Esophagus muscularis mucosa (tissue), 4 donors: ENCODE measurements around the gene LNPK. TPM values are rescaled to one million over a fixed set of nuclear protein-coding genes. Genes with fewer than 3 reads are reported as not detected.

Source experiments
- DNase-seq: peaks from one replicate; pipeline ENCODE4 v3.0.0-alpha.2; 2017; ENCODE audit errors: extremely low spot score
- H3K27ac ChIP-seq, 4 donors: fragments of 200-600 bp; sonication (generic); replicated peaks in 1 of 4; 1 replicate in 3 of 4; 2 replicates in 1 of 4; pipeline ENCODE4 v1.5.1; 2016 to 2019; ENCODE audit warnings: mild to moderate bottlenecking in 1 of 4
- H3K27me3 ChIP-seq, 4 donors: fragments of 200-600 bp; sonication (generic); one replicate each; pipeline versions ENCODE4 v1.5.1 to v1.6.0; 2016 to 2019
- H3K36me3 ChIP-seq, 4 donors: fragments of 200-600 bp; sonication (generic); one replicate each; pipeline ENCODE4 v1.5.1; 2016 to 2019
- H3K4me1 ChIP-seq, 4 donors: fragments of 200-600 bp; sonication (generic); one replicate each; pipeline ENCODE4 v1.5.1; 2016 to 2019
- H3K4me3 ChIP-seq, 4 donors: fragments of 200-600 bp; sonication (generic); 1 replicate in 2 of 4; 2 replicates in 2 of 4; pipeline ENCODE4 v1.5.1; 2016 to 2019; ENCODE audit warnings: mild to moderate bottlenecking in 4 of 4, moderate library complexity in 1 of 4
- H3K9me3 ChIP-seq, 4 donors: fragments of 200-600 bp; sonication (generic); 1 replicate in 3 of 4; 2 replicates in 1 of 4; pipeline ENCODE4 v1.5.1; 2016 to 2019
- CTCF ChIP-seq, 3 experiments: fragments of 200-600 bp in 2 of 3; fragments of 450-650 bp in 1 of 3; sonication (generic) in 2 of 3; IDR thresholded peaks; one replicate each; pipeline ENCODE4 v1.5.1; 2017 to 2019; ENCODE audit warnings: antibody characterized with exemption in 3 of 3, mild to moderate bottlenecking in 2 of 3, moderate library complexity in 1 of 3
- EP300 ChIP-seq: sonication (generic); formaldehyde crosslinking; IDR thresholded peaks from one replicate; pipeline ENCODE4 v1.6.1; 2017; ENCODE audit warnings: antibody characterized with exemption
- POLR2A ChIP-seq: fragments of 450-650 bp; IDR thresholded peaks from one replicate; pipeline ENCODE4 v1.6.1; 2017; ENCODE audit warnings: antibody characterized with exemption, moderate library complexity, mild to moderate bottlenecking, low read depth
- POLR2AphosphoS5 ChIP-seq, 2 donors: sonication (generic); formaldehyde crosslinking; IDR thresholded peaks; one replicate each; pipeline ENCODE4 v1.6.1; 2017; ENCODE audit warnings: antibody characterized with exemption in 2 of 2
- WGBS: methylation state at CpG from one replicate; pipeline ENCODE4 v1.1.5; 2018; 5-methylcytosine and 5-hydroxymethylcytosine counted together
- intact Hi-C: fragments of 100-400 bp; cut with DNase I; formaldehyde crosslinking; loops from one replicate; pipeline ENCODE4 v1.15.1; 2023
- total RNA-seq, 4 donors: library from RNA; depleted of rRNA; stranded (reverse); fragments of >200 nt; gene quantifications; one replicate each; pipeline versions ENCODE4 v1.1.0 to v1.2.1, GENCODE V29; 2016

LNPK gene
- total RNA-seq, 4 donors from 2014 or later: 9.4 to 15.8 (median 11.4) TPM

GRCh38 chr2:176025932-176026331 is 23.9 kb upstream of the LNPK start:
- 74% methylated on average over 4 of the region's 4 CpGs for WGBS
- intact Hi-C loops: no loop called here

DNA sequence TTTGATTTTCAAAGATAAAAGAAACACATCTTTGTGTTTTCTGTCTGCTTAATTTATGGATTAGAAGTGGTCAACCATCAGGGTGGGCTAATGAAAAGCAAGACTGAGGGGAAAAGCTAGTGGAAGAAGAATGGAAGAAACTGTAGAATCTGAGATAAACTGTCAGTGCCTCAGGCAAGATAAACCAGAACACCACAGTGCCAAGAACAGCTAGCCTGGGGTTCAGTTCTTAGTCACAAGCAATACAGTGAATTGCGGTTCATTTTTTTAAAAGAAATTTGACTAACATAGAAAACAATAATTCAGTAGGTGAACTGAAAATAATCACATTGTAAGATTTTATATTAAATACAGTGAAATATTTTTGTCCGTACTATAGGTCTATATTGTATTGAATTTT is 22.0 kb upstream of the LNPK start:
- H3K27me3 ChIP-seq: peaks cover 0 to 29% (median 2%) of the 10 kb centered on the region in 4 donors
- no peaks in the 10 kb centered on the region for H3K9me3 ChIP-seq
- DNase-seq: no peak
- no peaks in the 10 kb centered on the region for H3K36me3 ChIP-seq
- TF ChIP-seq POLR2A (no peak), EP300 (no peak), POLR2AphosphoS5 (IDR thresholded peaks at IDR 0.05) (no peak), CTCF (IDR thresholded peaks at IDR 0.05) (no peak)
- H3K27ac ChIP-seq: no peak overlapping the region
- no peak overlapping the region for H3K4me3 ChIP-seq
- 97% methylated on average over 2 of the region's 2 CpGs for WGBS
- no peaks in the 10 kb centered on the region for H3K4me1 ChIP-seq
- intact Hi-C loops: no loop called here

More at GRCh38 chr2:176025932-176026331, 23.9 kb upstream of the LNPK start:
- Histone ChIP-seq H3K9me3 (no peaks in the 10 kb centered on the region), H3K36me3 (no peaks in the 10 kb centered on the region), H3K4me3 (no peak overlapping the region), H3K27me3 (peaks cover 0 to 28% (median 3%) of the 10 kb centered on the region in 4 donors), H3K27ac (no peak overlapping the region), H3K4me1 (no peaks in the 10 kb centered on the region)
- DNase-seq: no peak
- no peak for TF ChIP-seq POLR2AphosphoS5 (IDR thresholded peaks at IDR 0.05)
- no peak for TF ChIP-seq EP300

DNA sequence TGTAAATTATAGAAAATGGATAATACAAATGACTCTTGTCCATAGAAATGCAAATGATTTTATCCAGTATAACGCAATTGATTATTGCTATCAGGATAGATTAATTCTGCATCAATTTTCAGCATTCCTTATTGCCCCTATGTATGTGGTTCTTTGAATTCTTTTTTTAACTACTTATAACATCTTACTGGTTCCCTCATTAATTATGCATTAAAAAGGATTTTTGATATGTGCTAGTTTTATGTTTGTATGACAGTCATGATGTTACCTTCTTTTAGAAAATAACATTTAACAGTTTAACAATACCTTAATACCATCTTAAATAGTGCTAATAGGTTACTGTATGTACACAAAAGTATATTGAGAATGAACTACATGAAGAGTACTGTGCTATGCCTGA is 20.0 kb upstream of the LNPK start:
- WGBS: 91% methylated on average over 1 of the region's 1 CpG
- H3K4me3 ChIP-seq: no peak overlapping the region
- H3K27me3 ChIP-seq: peaks cover 0 to 22% (median 0%) of the 10 kb centered on the region in 4 donors
- H3K9me3 ChIP-seq: no peaks in the 10 kb centered on the region
- no peaks in the 10 kb centered on the region for H3K36me3 ChIP-seq
- no peak for TF ChIP-seq POLR2A
- TF ChIP-seq CTCF (IDR thresholded peaks at IDR 0.05): no peak
- no peak for TF ChIP-seq POLR2AphosphoS5 (IDR thresholded peaks at IDR 0.05)
- no peak for TF ChIP-seq EP300
- intact Hi-C loops: no loop called here
- DNase-seq: no peak
- H3K27ac ChIP-seq: no peak overlapping the region
- H3K4me1 ChIP-seq: no peaks in the 10 kb centered on the region

DNA sequence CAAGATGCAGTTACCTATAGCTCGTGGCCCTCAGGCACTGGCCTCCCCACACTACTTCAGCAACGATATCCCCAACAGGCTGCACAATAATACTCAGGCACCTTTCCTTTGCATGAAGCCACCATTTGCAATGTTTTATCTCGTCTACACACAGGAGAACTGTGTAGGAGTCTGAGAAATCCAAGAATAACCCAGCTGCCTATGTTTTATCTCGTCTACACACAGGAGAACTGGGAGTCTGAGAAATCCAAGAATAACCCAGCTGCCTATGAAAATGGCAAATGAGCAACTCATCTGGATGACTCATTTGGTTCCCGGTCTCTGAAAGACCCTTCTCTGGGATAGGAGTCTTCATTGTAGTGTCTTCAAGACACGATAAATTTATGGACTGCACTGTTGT is 18.3 kb upstream of the LNPK start:
- H3K4me3 ChIP-seq: no peak overlapping the region
- no peaks in the 10 kb centered on the region for H3K4me1 ChIP-seq
- TF ChIP-seq POLR2AphosphoS5 (IDR thresholded peaks at IDR 0.05) (no peak), POLR2A (no peak), EP300 (no peak), CTCF (IDR thresholded peaks at IDR 0.05) (no peak)
- peaks cover 0 to 22% (median 0%) of the 10 kb centered on the region in 4 donors for H3K27me3 ChIP-seq
- no peaks in the 10 kb centered on the region for H3K36me3 ChIP-seq
- no peaks in the 10 kb centered on the region for H3K9me3 ChIP-seq
- intact Hi-C loops: no loop called here
- no peak for DNase-seq
- WGBS: 94% methylated on average over 6 of the region's 6 CpGs
- no peak overlapping the region for H3K27ac ChIP-seq

- Histone ChIP-seq H3K27ac (no peak overlapping the region), H3K4me1 (no peaks in the 10 kb centered on the region), H3K4me3 (no peak overlapping the region), H3K9me3 (no peaks in the 10 kb centered on the region), H3K36me3 (no peaks in the 10 kb centered on the region), H3K27me3 (peaks cover 0 to 19% (median 0%) of the 10 kb centered on the region in 4 donors)
- WGBS: 94% methylated on average over 1 of the region's 1 CpG
- no peak for TF ChIP-seq POLR2AphosphoS5 (IDR thresholded peaks at IDR 0.05)
- no peak for TF ChIP-seq POLR2A
- TF ChIP-seq EP300: no peak
- TF ChIP-seq CTCF (IDR thresholded peaks at IDR 0.05): no peak
- DNase-seq: no peak
- intact Hi-C loops: no loop called here
Measured at GRCh38 chr2:176018708-176019107, 16.6 kb upstream of the LNPK start.
